CD1c-positive myeloid dendritic cell (primary cell): ENCODE measurements around the gene TNK2.
"Not testable (repeated sequence)": the region's sequence is repeated elsewhere in the genome, so short reads cannot be mapped to it uniquely, and the experiment has no call there.

Source experiments
- DNase-seq: peaks from one replicate; pipeline ENCODE4 v3.0.0-alpha.2; 2016; ENCODE audit errors: extremely low spot score

Gene TNK2

GRCh38 chr3:195885036-195885891 lies 23.1 kb downstream of the TNK2 start:
- no peak for DNase-seq

GRCh38 chr3:195884691-195885035 lies 23.7 kb downstream of the TNK2 start:
- no peak for DNase-seq

- DNase-seq = no peak
These were observed 24.6 kb downstream of the TNK2 start for GRCh38 chr3:195883801-195884200.

- no peak for DNase-seq
These were observed 25.2 kb downstream of the TNK2 start for GRCh38 chr3:195883160-195883559.

GRCh38 chr3:195882002-195882441 lies 26.3 kb downstream of the TNK2 start:
- DNase-seq = no peak

- DNase-seq = no peak
These were observed 26.9 kb downstream of the TNK2 start for GRCh38 chr3:195881276-195881988.

- DNase-seq = peak; percentile 4
These were observed 28.3 kb downstream of the TNK2 start for GRCh38 chr3:195880037-195880431.

- no peak for DNase-seq
These were observed 28.8 kb downstream of the TNK2 start for GRCh38 chr3:195879416-195880036.

- no peak for DNase-seq
These were observed 29.7 kb downstream of the TNK2 start for GRCh38 chr3:195878424-195879274.

GRCh38 chr3:195877767-195878423 lies 30.5 kb downstream of the TNK2 start:
- DNase-seq = peak; percentile 40

GRCh38 chr3:195877136-195877715 lies 31.1 kb downstream of the TNK2 start:
- no peak for DNase-seq

GRCh38 chr3:195876297-195877064 lies 31.9 kb downstream of the TNK2 start:
- DNase-seq = peak; percentile 37

GRCh38 chr3:195875482-195876236 lies 32.7 kb downstream of the TNK2 start:
- DNase-seq = no peak

- no peak for DNase-seq
These were observed 34.4 kb downstream of the TNK2 start for GRCh38 chr3:195873971-195874370.

- DNase-seq = no peak
These were observed 35.0 kb downstream of the TNK2 start for GRCh38 chr3:195873281-195873887.

GRCh38 chr3:195872800-195873199 lies 35.6 kb downstream of the TNK2 start:
- DNase-seq = no peak

- no peak for DNase-seq
These were observed 36.3 kb downstream of the TNK2 start for GRCh38 chr3:195872097-195872496.

- DNase-seq = not testable (repeated sequence)
These were observed 36.7 kb downstream of the TNK2 start for GRCh38 chr3:195871686-195872085.

- DNase-seq = no peak
These were observed 37.4 kb downstream of the TNK2 start for GRCh38 chr3:195870937-195871336.
